Cardiac fibroblast (primary cell): ENCODE data around the gene CREB1.
"Not testable (repeated sequence)": the region's sequence is repeated elsewhere in the genome, so short reads cannot be mapped to it uniquely, and the experiment has no call there.

Experiments
- DNase-seq, 2 donors: peaks; one replicate each; pipeline versions ENCODE4 v3.0.0 to v3.0.0-alpha.2; 2010; ENCODE audit warnings: low read depth in 2 of 2
- H3K4me3 ChIP-seq, 2 donors: replicated peaks in 1 of 2; 1 replicate in 1 of 2; 2 replicates in 1 of 2; pipeline ENCODE4 v1.5.1; 2011; ENCODE audit warnings: low read depth in 2 of 2, low read length in 2 of 2, mild to moderate bottlenecking in 2 of 2, moderate library complexity in 1 of 2
- TF ChIP-seq, protein P1 (sequence below): IDR thresholded peaks from one replicate; pipeline ENCODE4 v1.5.1; 2011; ENCODE audit warnings: low read depth, mild to moderate bottlenecking, low read length, inconsistent platforms

CREB1 gene

DNA sequence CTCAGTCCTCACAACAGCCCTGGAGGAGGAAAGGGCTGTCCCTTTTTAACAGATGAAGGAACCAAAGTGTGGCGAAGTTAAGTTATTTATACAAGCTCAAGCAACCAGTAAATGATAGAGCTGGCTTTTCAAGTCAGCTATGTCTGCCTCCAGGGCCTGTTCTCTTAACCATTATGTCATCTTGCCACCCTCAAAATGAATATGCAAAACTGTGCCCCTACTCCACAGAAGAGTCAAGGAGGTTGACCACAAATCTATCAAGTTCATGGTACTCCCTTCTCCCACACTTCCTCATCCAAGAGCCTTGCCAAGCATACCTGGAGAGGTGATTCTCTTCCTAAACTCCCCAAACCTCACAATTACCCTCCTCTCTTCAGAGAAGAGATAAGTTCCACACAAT lies 37.3 kb upstream of the CREB1 start:
- TF ChIP-seq, protein P1, sequence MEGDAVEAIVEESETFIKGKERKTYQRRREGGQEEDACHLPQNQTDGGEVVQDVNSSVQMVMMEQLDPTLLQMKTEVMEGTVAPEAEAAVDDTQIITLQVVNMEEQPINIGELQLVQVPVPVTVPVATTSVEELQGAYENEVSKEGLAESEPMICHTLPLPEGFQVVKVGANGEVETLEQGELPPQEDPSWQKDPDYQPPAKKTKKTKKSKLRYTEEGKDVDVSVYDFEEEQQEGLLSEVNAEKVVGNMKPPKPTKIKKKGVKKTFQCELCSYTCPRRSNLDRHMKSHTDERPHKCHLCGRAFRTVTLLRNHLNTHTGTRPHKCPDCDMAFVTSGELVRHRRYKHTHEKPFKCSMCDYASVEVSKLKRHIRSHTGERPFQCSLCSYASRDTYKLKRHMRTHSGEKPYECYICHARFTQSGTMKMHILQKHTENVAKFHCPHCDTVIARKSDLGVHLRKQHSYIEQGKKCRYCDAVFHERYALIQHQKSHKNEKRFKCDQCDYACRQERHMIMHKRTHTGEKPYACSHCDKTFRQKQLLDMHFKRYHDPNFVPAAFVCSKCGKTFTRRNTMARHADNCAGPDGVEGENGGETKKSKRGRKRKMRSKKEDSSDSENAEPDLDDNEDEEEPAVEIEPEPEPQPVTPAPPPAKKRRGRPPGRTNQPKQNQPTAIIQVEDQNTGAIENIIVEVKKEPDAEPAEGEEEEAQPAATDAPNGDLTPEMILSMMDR: no peak
- no peak for DNase-seq
- no peak overlapping the region for H3K4me3 ChIP-seq

DNA sequence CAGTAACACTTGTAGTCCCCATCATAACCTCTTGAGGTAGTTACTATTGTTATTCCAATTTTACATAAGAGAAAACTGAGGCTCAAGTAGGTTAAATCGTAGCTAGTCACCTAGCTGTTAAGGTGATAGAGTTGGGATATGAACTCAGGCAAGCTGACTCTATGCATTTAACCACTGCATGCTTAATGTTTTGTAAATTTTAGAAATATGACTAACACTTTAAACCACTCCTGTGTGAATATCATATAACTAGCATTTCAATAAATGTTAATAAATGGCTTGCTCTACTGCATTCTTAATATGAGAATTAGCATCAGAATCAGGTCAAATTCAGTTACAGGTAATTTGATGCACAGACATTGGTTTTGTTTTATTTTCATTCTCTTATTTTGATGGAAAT lies 35.6 kb upstream of the CREB1 start:
- H3K4me3 ChIP-seq: no peak overlapping the region
- no peak for DNase-seq
- TF ChIP-seq, protein P1: no peak

DNA sequence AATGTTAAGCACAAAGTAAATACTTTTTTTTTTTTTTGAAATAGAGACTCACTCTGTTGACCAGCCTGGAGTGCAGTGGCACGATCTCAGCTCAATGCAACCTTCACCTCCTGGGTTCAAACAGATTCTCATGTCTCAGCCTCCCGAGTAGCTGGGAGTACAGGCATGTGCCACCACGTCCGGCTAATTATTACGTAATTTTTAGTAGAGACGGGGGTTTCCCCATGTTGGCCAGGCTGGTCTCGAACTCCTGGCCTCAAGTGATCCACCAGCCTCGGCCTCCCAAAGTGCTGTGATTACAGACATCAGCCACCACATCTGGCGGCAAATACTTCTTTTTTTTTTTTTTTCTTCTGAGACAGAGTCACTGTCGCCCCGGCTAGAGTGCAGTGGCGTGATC lies 32.8 kb upstream of the CREB1 start:
- DNase-seq, H3K4me3 ChIP-seq: not testable (repeated sequence)

DNA sequence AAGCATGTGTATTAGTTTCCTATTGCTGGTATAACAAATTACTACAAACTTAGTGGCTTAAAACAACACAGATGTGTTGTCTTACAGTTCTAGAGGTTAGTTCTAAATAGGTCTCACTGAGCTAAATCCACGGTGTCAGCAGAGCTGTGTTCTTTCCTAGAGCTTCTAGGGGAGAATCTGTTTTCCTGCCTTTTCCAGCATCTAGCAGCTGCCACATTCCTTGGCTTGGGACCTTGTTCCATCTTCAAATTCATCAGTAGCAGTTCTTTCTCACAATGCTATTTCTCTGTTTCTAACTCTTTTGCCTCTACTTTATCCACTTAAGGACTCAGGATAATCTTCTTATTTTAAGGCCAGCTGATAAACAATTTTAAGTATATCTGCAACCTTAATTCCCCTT lies 32.2 kb upstream of the CREB1 start:
- no peak overlapping the region for H3K4me3 ChIP-seq
- DNase-seq: no peak
- TF ChIP-seq, protein P1: no peak

DNA sequence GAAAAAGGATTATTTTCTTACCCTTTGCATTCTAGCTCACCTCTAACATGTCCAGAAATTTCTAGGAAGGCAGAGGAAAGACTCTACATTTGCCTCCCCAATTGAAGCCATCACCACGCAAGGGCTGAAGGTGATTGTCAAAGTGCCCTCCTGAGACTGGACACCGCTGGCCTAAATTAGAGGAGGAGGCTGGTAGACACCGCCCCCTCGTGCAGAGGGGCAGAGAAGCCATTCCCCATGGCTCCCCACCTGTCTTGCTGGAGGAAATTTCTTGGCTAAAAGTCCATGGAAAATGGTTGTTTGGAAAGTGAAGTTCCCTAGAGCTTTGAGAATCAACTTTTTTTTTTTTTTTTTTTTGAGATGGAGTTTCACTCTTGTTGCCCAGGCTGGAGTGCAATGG lies 31.3 kb upstream of the CREB1 start:
- H3K4me3 ChIP-seq: no peak overlapping the region
- TF ChIP-seq, protein P1: no peak
- DNase-seq: no peak

DNA sequence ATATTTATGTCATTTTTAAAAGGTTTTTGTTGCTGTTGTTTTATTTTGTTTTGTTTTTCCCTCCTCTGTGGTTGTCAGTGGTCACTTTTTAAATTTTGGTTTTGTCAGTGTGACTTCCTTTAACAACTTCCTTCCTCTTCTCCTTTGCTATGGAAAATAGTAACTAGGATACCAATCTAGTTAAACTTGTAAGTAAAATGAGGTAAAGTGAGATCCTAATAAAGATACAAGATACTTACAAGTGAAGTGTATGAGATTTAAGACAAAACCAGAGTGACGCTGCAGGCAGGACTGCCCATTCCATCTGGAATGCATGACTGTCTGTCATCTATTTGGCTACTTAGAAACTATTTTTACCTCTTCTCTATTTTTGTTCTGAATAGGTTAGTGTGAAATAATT lies 30.6 kb upstream of the CREB1 start:
- no peak for DNase-seq
- H3K4me3 ChIP-seq: no peak overlapping the region
- TF ChIP-seq, protein P1: no peak

DNA sequence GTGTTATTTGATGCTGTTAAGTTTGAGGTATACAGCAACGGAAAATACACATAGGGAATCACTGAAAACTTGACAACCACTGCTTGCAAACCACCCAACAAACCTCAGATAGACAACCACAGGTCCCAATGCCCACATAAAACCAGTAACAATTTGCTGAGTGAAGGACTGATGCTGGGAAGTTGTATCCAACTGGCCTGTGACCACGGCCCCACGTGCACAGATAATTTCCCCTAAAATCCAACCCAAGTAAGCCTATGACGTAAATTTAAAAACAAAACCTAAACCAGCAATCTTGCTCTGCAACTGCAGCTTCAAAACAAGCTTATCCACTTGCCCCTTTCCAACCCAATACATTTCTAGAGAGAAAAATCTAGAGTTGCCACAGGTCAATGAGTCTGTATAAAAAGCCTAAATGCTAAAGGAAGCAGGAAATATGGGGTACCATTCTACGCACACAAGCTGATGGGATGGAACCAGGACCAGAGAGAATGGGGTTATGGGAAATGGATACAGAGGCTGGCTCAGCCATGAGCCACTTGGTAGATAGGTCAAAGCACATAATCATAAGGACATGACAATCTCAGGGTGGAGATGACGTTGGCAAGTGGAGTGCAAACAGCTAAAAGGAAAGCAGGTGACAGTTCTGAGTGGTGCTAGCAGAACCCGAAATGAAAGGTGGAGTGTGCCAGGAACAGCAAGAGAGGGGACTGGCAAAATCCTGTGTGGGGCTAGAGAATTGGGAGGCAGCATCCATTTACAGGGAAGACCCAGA lies 27.8 kb upstream of the CREB1 start:
- no peak overlapping the region for H3K4me3 ChIP-seq
- no peak for DNase-seq
- TF ChIP-seq, protein P1: no peak
